ENCODE data around the gene CTTN.

- TF ChIP-seq CTCF (IDR thresholded peaks at IDR 0.05) (no peak), POLR2AphosphoS5 (IDR thresholded peaks at IDR 0.05) (no peak)
Observed at GRCh38 chr11:70430671-70431574, 32.6 kb downstream of the CTTN start.

Data from suprapubic skin (tissue), 3 donors.